A549 treated with dexamethasone at 1 μM for 4 hours (cell line): ENCODE data around the gene OR1J4. TPM values are rescaled to one million over a fixed set of nuclear protein-coding genes. Genes with fewer than 3 reads are reported as not detected.

ENCODE experiments used
- total RNA-seq: library from RNA; stranded (reverse); fragments of 200-300 nt; extraction: Qiagen RNA extraction; gene quantifications from 5 replicates; pipeline ENCODE4 v1.2.3, GENCODE V29; 2022

OR1J4 gene, protein sequence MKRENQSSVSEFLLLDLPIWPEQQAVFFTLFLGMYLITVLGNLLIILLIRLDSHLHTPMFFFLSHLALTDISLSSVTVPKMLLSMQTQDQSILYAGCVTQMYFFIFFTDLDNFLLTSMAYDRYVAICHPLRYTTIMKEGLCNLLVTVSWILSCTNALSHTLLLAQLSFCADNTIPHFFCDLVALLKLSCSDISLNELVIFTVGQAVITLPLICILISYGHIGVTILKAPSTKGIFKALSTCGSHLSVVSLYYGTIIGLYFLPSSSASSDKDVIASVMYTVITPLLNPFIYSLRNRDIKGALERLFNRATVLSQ
- total RNA-seq, result not detected in 5 replicates

GRCh38 chr9:122518841-122519240, at the start of gene OR1J4:
Gene OR1J4 (plus strand): TSS chr9:122519141. CDS start chr9:122519141, 0 bp downstream.

DNA sequence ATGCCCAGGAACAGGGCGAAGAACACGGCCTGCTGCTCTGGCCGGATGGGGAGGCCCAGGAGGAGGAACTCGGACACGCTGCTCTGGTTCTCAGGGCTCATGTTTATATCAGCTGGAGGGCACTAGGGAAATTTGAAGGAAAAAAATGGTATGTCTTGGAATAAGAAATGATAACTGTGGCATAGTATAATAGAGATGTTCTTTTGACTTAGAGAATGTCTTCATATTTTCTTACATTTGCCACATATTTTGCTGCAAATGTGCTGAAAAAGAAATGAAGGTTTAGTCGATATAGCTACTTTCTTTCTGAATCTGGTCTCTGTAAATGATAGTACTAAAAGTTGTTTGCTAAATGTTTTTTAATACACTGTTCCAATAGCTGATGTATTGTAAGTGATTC, 41.1 kb upstream of the OR1J4 start, which contains the start of gene OR1J1:
Gene OR1J1, minus strand, starts transcription at position 101 of the 400 bp plus-strand sequence. Its CDS starts 0 bp downstream, at position 101.

GRCh38 chr9:122510502-122510901, 8.4 kb upstream of the OR1J4 start, which contains the start of gene OR1J2:
Gene OR1J2 (plus strand): TSS chr9:122510802. CDS start chr9:122510802, 0 bp downstream.

GRCh38 chr9:122527193-122527592, 8.3 kb downstream of the OR1J4 start, which contains the start of gene OR1N1:
Gene OR1N1 (minus strand): TSS chr9:122527293. CDS start chr9:122527293, 0 bp downstream.

GRCh38 chr9:122552812-122553211, 33.9 kb downstream of the OR1J4 start, which contains the start of gene OR1N2:
Gene OR1N2 (plus strand): TSS chr9:122553112. CDS start chr9:122553212, 100 bp downstream.

Other genes starting within 250 kb of the OR1J4 start
- gene PTGS1, start 148.1 kb upstream of the OR1J4 start, total RNA-seq, result 1.4 to 2.3 TPM (median 1.8 TPM) in 5 replicates
- gene OR1J1, start 41.2 kb upstream of the OR1J4 start, total RNA-seq, result not detected in 5 replicates
- not detected in 5 replicates for gene OR1J2, start 8.3 kb upstream of the OR1J4 start, total RNA-seq
- gene OR1N1, start 8.2 kb downstream of the OR1J4 start, total RNA-seq, result not detected in 5 replicates
- gene OR1N2, start 34.0 kb downstream of the OR1J4 start, total RNA-seq, result not detected in 5 replicates
- not detected in 5 replicates for gene OR1L8, start 64.2 kb downstream of the OR1J4 start, total RNA-seq
- 0.16 TPM in 1 of 5 replicates, not detected in the others for gene OR1Q1, start 95.6 kb downstream of the OR1J4 start, total RNA-seq
- gene OR1B1, start 138.5 kb downstream of the OR1J4 start, total RNA-seq, result not detected in 5 replicates
- not detected in 5 replicates for gene OR1L1, start 142.6 kb downstream of the OR1J4 start, total RNA-seq
- not detected in 5 replicates for gene OR1L3, start 156.0 kb downstream of the OR1J4 start, total RNA-seq
- not detected in 5 replicates for gene OR1L4, start 204.8 kb downstream of the OR1J4 start, total RNA-seq
- not detected in 5 replicates for gene OR1L6, start 223.2 kb downstream of the OR1J4 start, total RNA-seq